GM19351 (cell line): ENCODE results near the gene ELANE.

Source experiments
- ATAC-seq: cut with Tn5 transposase; IDR thresholded peaks from one replicate; pipeline ENCODE4 v1.9.1; 2021; ENCODE audit warnings: mild to moderate bottlenecking, moderate library complexity; ENCODE audit not compliant: unreplicated experiment

ELANE gene

GRCh38 chr19:858868-859843 lies 7.1 kb downstream of the ELANE start, which contains the start of gene CFD:
TSS of gene CFD (plus strand) at chr19:859664. CDS start at chr19:859690, 26 bp downstream.
- ATAC-seq, result no peak

- ATAC-seq, result no peak
These were observed 9.1 kb downstream of the ELANE start for GRCh38 chr19:861141-861755.

GRCh38 chr19:861756-862580 lies 9.9 kb downstream of the ELANE start:
- no peak for ATAC-seq

GRCh38 chr19:862581-863314 lies 10.6 kb downstream of the ELANE start:
- ATAC-seq, result no peak

GRCh38 chr19:863315-863620 lies 11.2 kb downstream of the ELANE start:
- no peak for ATAC-seq

GRCh38 chr19:866769-867300 lies 14.7 kb downstream of the ELANE start:
- ATAC-seq, result no peak

GRCh38 chr19:867301-867793 lies 15.2 kb downstream of the ELANE start:
- no peak for ATAC-seq

- no peak for ATAC-seq
These were observed 15.9 kb downstream of the ELANE start for GRCh38 chr19:867855-868457.

GRCh38 chr19:868458-869244 lies 16.5 kb downstream of the ELANE start:
- no peak for ATAC-seq

GRCh38 chr19:869245-870177 lies 17.4 kb downstream of the ELANE start:
- no peak for ATAC-seq

GRCh38 chr19:870314-870713 lies 18.2 kb downstream of the ELANE start:
- no peak for ATAC-seq

GRCh38 chr19:870963-871401 lies 18.9 kb downstream of the ELANE start:
- ATAC-seq, result no peak

GRCh38 chr19:871446-872265 lies 19.6 kb downstream of the ELANE start:
- ATAC-seq, result no peak

GRCh38 chr19:872266-872951 lies 20.3 kb downstream of the ELANE start:
- ATAC-seq, result peak; percentile 51

- ATAC-seq, result no peak
These were observed 21.0 kb downstream of the ELANE start for GRCh38 chr19:873084-873483.

- no peak for ATAC-seq
These were observed 21.5 kb downstream of the ELANE start for GRCh38 chr19:873561-874041.
